A673 (cell line): Measurements from ENCODE around the gene KCNK5. TPM values are rescaled to one million over a fixed set of nuclear protein-coding genes. Genes with fewer than 3 reads are reported as not detected.

Source experiments
- BruUV-seq: library from RNA; stranded (reverse); fragments of 400-500 nt; replicated peaks from 2 replicates; lab custom pipeline; 2021; lab: Mats Ljungman, UMichigan
- CTCF ChIA-PET: fragments of 300-600 bp; sonication (Branson Sonifier 250); formaldehyde crosslinking; loops from one replicate; lab custom pipeline; 2022; ENCODE audit warnings: antibody characterized with exemption; lab: Charles Lee
- POLR2A ChIA-PET: fragments of 300-600 bp; sonication (Branson Sonifier 250); formaldehyde crosslinking; loops from one replicate; lab custom pipeline; 2022; ENCODE audit warnings: antibody characterized with exemption; ENCODE audit not compliant: low non-redundant PET; lab: Charles Lee
- DNase-seq: peaks from one replicate; pipeline ENCODE4 v3.0.0-alpha.2; 2015; ENCODE audit warnings: low spot score
- H3K27ac ChIP-seq: fragments of 200-600 bp; sonication (generic); 2 replicates; pipeline ENCODE4 v1.5.1; 2016; ENCODE audit warnings: mixed run types, low read depth, mild to moderate bottlenecking, mixed read lengths, antibody characterized with exemption, low read length; ENCODE audit not compliant: poor library complexity, severe bottlenecking
- H3K27me3 ChIP-seq: fragments of 200-600 bp; sonication (generic); replicated peaks from 2 replicates; pipeline ENCODE4 v1.6.1; 2017; ENCODE audit warnings: mixed run types, low read depth, mild to moderate bottlenecking, mixed read lengths, antibody characterized with exemption, low read length; ENCODE audit not compliant: insufficient read depth, poor library complexity
- H3K36me3 ChIP-seq: fragments of 200-600 bp; sonication (generic); 2 replicates; pipeline ENCODE4 v1.6.1; 2016; ENCODE audit warnings: mixed run types, mild to moderate bottlenecking, mixed read lengths, antibody characterized with exemption, low read length; ENCODE audit not compliant: insufficient read depth, poor library complexity, severe bottlenecking
- H3K4me1 ChIP-seq: fragments of 200-600 bp; sonication (generic); 2 replicates; pipeline ENCODE4 v1.6.1; 2017; ENCODE audit warnings: mixed run types, mild to moderate bottlenecking, mixed read lengths, antibody characterized with exemption, low read length; ENCODE audit not compliant: insufficient read depth, poor library complexity, severe bottlenecking
- H3K4me3 ChIP-seq: fragments of 200-600 bp; sonication (generic); 2 replicates; pipeline ENCODE4 v1.5.1; 2016; ENCODE audit warnings: low read depth, mixed run types, mild to moderate bottlenecking, mixed read lengths, low read length; ENCODE audit not compliant: poor library complexity, severe bottlenecking
- H3K9me3 ChIP-seq: fragments of 200-600 bp; sonication (generic); 2 replicates; pipeline ENCODE4 v1.6.1; 2016; ENCODE audit warnings: mixed run types, low read depth, mild to moderate bottlenecking, mixed read lengths, antibody characterized with exemption, low read length; ENCODE audit not compliant: poor library complexity, severe bottlenecking
- CTCF ChIP-seq: fragments of 300-800, 200-600 bp; sonication (generic); conservative IDR thresholded peaks from 2 replicates; pipeline ENCODE4 v1.5.1; 2017; ENCODE audit warnings: low read depth, mild to moderate bottlenecking, antibody characterized with exemption, low read length, moderate library complexity, mixed read lengths
- EZH2 ChIP-seq: fragments of 200-600 bp; sonication (generic); IDR thresholded peaks from 2 replicates; pipeline ENCODE4 v1.6.1; 2017; ENCODE audit warnings: borderline replicate concordance, low read depth, mild to moderate bottlenecking, mixed read lengths, antibody characterized with exemption, low read length; ENCODE audit not compliant: poor library complexity, severe bottlenecking
- intact Hi-C: fragments of 100-400 bp; cut with micrococcal nuclease; formaldehyde crosslinking; loops from one replicate; pipeline ENCODE4 v1.10.0; 2022; ENCODE audit not compliant: unreplicated experiment
- total RNA-seq: library from RNA; stranded (reverse); gene quantifications from 2 replicates; pipeline ENCODE4 v1.2.3, GENCODE V29; 2021

KCNK5 gene
- total RNA-seq, 1 experiment from 2014 or later, result not detected

DNA sequence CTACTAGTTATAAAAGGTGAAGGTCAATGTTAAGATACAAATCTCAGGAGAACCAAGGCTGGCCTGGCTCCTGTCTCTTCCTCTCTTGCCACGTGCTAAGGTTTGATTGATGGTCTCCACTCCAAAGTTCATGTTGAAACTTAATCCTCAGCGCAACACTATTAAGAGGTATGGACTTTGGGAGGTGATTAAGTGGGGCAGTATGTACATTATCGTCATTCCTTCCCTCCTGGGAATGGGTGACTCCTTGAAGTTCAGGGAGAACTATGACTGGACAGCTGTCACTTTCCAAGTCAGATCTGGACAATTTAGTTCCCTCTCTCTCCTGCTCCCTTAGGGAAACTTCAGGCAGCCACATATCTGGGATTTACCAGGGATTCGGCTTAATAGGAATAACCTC, 50.5 kb downstream of the KCNK5 start:
- ChIA-PET CTCF (no interaction called here), POLR2A (no interaction called here)
- H3K4me3 ChIP-seq, result no peak overlapping the region
- no peaks in the 10 kb centered on the region for H3K4me1 ChIP-seq
- TF ChIP-seq CTCF (no peak), EZH2 (no peak)
- no peaks in the 10 kb centered on the region for H3K27me3 ChIP-seq
- peaks cover 7% of the 10 kb centered on the region for H3K9me3 ChIP-seq
- DNase-seq, result no peak
- BruUV-seq, result no TSS peak
- intact Hi-C loops, result no loop called here
- H3K27ac ChIP-seq, result no peak overlapping the region
- no peaks in the 10 kb centered on the region for H3K36me3 ChIP-seq

- Histone ChIP-seq H3K4me1 (no peaks in the 10 kb centered on the region), H3K27me3 (no peaks in the 10 kb centered on the region), H3K4me3 (no peak overlapping the region), H3K9me3 (peaks cover 7% of the 10 kb centered on the region), H3K27ac (no peak overlapping the region), H3K36me3 (no peaks in the 10 kb centered on the region)
- no peak for TF ChIP-seq EZH2
- TF ChIP-seq CTCF, result no peak
- CTCF ChIA-PET, result no interaction called here
- POLR2A ChIA-PET, result no interaction called here
- intact Hi-C loops, result no loop called here
- BruUV-seq, result no TSS peak
- no peak for DNase-seq
Observed at GRCh38 chr6:39178235-39178634, 51.0 kb downstream of the KCNK5 start.

DNA sequence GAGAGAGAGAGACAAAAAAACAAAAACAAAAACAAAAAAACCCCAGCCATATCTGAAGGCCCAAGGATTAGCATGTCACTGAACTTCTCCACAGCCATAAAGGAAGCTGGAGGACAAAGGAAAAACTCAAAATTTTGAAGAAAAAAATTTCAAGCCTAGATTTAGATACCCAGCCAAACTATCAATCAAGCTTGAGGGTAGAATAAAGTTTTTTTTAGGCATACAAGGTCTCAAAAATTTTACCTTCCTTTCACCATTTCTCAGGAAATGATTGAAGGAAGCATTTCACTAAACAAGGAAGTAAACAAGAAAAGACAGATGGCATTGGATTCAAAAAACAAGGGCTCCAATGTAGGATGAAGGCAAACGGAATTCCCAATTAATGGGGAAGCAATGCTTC, 52.1 kb downstream of the KCNK5 start:
- Histone ChIP-seq H3K27ac (no peak overlapping the region), H3K36me3 (no peaks in the 10 kb centered on the region), H3K4me3 (no peak overlapping the region), H3K27me3 (no peaks in the 10 kb centered on the region), H3K9me3 (peaks cover 7% of the 10 kb centered on the region), H3K4me1 (no peaks in the 10 kb centered on the region)
- intact Hi-C loops, result no loop called here
- ChIA-PET POLR2A (no interaction called here), CTCF (no interaction called here)
- no TSS peak for BruUV-seq
- TF ChIP-seq EZH2 (no peak), CTCF (no peak)
- DNase-seq, result no peak
